Glutamatergic neuron (in vitro differentiated cells): Measurements from ENCODE around the gene POLR1C. TPM values are rescaled to one million over a fixed set of nuclear protein-coding genes. Genes with fewer than 3 reads are reported as not detected.

Source experiments
- DNase-seq: peaks from one replicate; pipeline ENCODE4 v3.0.0; 2022
- H3K27ac Mint-ChIP-seq: one replicate; pipeline ENCODE4 v1.8.0; 2020; ENCODE audit warnings: mild to moderate bottlenecking, mixed read lengths, inconsistent platforms; ENCODE audit not compliant: unreplicated experiment
- H3K27me3 Mint-ChIP-seq: one replicate; pipeline ENCODE4 v1.8.0; 2020; ENCODE audit warnings: mild to moderate bottlenecking, moderate library complexity, mixed read lengths, inconsistent platforms; ENCODE audit not compliant: unreplicated experiment
- H3K36me3 Mint-ChIP-seq: one replicate; pipeline ENCODE4 v1.8.0; 2020; ENCODE audit warnings: mild to moderate bottlenecking, mixed read lengths, inconsistent platforms; ENCODE audit not compliant: unreplicated experiment
- H3K4me1 Mint-ChIP-seq: one replicate; pipeline ENCODE4 v1.8.0; 2020; ENCODE audit warnings: mild to moderate bottlenecking, low read depth, mixed read lengths, inconsistent platforms; ENCODE audit not compliant: unreplicated experiment
- H3K4me3 Mint-ChIP-seq: one replicate; pipeline ENCODE4 v1.8.0; 2020; ENCODE audit warnings: mild to moderate bottlenecking, mixed read lengths, inconsistent platforms; ENCODE audit not compliant: unreplicated experiment
- H3K9me3 Mint-ChIP-seq: one replicate; pipeline ENCODE4 v1.8.0; 2020; ENCODE audit warnings: mild to moderate bottlenecking, moderate library complexity, mixed read lengths, inconsistent platforms; ENCODE audit not compliant: unreplicated experiment
- total RNA-seq: library from RNA; stranded (reverse); fragmentation: NEBNext Ultra II Directional; extraction: Animal tissue kit (Norgen Biotek cat#: 25700); gene quantifications from one replicate; pipeline ENCODE4 v1.2.1, GENCODE V29; 2021; ENCODE audit not compliant: unreplicated experiment
- TF ChIP-seq, protein P1 (sequence below): fragments of 200-600 bp; sonication (generic); IDR thresholded peaks from one replicate; pipeline ENCODE4 v1.5.0; 2021; ENCODE audit not compliant: partially characterized antibody, unreplicated experiment

POLR1C gene
- total RNA-seq, 1 donor from 2014 or later: 18.9 TPM

DNA sequence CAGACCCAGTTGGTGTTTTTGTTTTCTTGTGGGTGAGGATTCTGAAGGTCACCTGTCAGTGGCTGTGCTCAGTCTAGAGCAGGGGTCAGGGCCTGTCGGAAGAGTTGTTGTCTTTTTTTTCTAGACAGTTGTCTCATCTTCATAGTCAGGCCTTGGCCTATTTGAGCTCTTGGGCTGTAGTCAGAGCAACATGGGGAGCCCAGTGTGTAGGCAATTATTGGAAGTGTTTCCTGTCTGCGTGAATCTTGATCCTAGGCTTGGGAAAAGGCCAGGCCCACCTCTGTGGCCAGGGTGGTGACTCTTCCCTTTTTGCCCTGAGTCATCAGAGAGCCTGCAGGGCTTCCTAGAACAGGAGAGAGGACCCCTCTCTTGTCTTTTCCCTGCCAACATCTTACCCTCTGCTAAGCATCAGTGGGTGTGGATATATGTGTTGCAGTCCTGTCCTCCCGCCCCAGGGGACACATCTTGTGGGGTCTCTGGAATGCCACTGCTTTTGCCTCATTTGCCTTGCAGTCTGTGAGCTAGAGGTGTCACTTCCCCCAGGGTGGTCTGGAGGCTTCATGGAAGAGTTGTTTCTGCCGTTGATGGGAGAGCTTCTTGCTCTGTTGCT, 28.1 kb upstream of the POLR1C start:
- peaks cover 29% of the 10 kb centered on the region for H3K4me1 Mint-ChIP-seq

DNA sequence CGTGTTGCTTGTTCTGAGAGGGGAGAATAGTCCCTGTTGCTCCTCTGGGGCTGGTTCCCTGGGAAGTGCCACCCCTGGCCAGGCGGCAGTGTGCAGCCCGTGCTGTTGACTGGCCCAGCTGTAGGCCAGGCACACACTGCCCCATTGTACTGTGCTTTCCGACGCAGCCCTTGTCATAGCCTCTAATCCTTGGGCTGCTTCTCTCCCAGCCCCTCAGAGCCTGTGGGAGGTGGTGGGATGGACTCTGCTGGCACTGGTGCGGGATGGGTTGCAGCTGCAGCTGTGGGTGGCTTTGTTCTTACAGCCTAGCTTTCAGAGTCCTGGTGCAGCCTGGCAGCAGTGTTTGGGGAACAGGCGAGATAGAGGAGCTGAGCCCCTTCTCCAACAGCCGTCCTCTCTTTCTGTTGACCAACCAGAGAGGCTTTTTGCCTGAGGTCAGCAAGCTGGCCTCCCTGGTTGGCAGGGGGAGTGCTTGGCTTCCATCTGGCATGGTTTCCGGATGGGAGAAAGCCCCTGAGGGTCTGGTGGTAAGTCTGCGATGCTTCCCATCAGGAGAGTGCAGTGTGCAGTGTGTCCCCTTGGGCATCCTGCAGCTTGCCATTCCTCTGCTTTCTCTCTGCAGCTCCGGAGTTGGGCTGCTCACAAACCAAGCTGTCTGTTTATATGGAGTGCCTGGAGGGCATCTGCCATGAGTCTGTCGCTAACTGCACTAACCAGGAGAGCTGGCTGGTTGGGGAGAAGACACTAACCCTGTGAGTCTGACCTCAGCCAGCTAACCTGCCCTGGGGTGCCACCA, 27.4 kb upstream of the POLR1C start:
- Mint-ChIP-seq H3K27me3 (peaks cover 7% of the 10 kb centered on the region), H3K4me1 (peaks cover 29% of the 10 kb centered on the region), H3K27ac (peak overlapping the region; percentile 94), H3K36me3 (peaks cover 4% of the 10 kb centered on the region), H3K4me3 (peak overlapping the region; percentile 78), H3K9me3 (peaks cover 5% of the 10 kb centered on the region)
- TF ChIP-seq, protein P1, sequence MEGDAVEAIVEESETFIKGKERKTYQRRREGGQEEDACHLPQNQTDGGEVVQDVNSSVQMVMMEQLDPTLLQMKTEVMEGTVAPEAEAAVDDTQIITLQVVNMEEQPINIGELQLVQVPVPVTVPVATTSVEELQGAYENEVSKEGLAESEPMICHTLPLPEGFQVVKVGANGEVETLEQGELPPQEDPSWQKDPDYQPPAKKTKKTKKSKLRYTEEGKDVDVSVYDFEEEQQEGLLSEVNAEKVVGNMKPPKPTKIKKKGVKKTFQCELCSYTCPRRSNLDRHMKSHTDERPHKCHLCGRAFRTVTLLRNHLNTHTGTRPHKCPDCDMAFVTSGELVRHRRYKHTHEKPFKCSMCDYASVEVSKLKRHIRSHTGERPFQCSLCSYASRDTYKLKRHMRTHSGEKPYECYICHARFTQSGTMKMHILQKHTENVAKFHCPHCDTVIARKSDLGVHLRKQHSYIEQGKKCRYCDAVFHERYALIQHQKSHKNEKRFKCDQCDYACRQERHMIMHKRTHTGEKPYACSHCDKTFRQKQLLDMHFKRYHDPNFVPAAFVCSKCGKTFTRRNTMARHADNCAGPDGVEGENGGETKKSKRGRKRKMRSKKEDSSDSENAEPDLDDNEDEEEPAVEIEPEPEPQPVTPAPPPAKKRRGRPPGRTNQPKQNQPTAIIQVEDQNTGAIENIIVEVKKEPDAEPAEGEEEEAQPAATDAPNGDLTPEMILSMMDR: no peak
- peak; percentile 70 for DNase-seq

More for the DNA sequence above, 28.1 kb upstream of the POLR1C start:
- TF ChIP-seq, protein P1: no peak
- Mint-ChIP-seq H3K27me3 (peaks cover 7% of the 10 kb centered on the region), H3K9me3 (peaks cover 5% of the 10 kb centered on the region), H3K36me3 (peaks cover 4% of the 10 kb centered on the region), H3K27ac (peak overlapping the region; percentile 94), H3K4me3 (peak overlapping the region; percentile 78)
- DNase-seq: no peak

DNA sequence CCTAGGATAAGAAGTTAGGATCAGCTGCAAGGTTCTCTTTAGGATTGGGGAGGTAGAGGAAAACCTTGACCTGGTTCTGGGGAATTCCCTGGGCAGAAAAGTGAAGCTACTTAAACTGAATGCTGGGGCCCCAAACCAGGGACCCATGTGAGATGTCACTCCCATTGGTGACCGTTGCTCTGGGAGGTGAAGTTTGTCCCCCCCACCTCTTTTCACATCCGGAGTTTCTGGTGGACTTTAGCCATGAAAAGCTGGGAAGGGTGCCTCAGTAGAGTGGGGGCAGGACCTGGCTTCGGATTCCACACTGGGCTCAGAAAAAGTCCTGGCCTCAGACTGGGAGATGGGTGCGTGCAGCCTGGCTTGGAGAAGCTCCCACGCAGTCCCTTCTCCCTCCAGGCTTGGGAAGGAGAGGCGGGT, 26.4 kb upstream of the POLR1C start:
- Mint-ChIP-seq H3K27me3 (peaks cover 8% of the 10 kb centered on the region), H3K9me3 (peaks cover 5% of the 10 kb centered on the region), H3K4me1 (peaks cover 31% of the 10 kb centered on the region), H3K27ac (peak overlapping the region; percentile 94), H3K36me3 (peaks cover 4% of the 10 kb centered on the region), H3K4me3 (peak overlapping the region; percentile 78)
- DNase-seq: no peak
- TF ChIP-seq, protein P1: no peak

DNA sequence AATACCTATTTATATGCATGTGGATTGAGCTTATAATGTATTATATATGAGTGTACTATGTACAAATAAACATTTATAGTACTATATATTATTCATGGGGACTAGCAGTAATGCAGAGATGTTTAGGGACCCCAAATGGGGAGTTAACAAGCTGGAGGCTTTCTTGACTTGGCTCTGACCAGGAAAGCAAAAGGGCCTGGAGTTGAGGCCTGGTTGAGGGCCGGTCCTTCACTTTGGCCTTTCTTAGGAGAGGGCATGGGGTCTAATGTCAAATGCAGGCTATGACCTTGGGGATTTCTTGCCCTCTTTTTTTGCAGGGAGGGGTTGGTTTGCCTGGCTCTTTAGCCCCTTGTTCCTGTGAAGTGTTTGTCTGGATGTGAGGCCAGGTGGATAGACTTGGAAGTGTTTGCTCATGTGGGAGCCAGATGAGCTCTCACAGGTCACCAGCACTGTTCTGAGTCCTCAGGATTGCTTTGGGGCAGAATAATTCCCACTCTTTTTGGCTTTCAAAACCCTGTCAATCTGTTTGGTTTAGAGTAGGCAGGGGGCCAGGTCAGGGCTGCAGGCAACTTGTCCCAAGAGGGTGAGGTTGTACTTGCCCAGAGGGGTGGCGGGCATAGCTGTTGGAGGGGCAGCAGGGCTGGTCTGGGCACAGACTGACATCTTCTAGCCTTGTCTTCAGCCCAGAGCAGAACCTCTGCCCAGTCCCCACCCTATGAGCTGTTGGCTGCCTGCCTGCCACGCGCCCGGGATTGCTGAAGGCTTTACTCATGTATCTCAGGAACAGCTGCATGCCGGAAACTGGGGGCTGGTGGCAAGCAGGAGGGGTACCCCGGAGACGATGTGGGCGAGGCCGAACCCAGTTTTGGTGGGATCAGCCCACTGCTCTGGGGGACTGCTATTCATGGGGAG, 24.9 kb upstream of the POLR1C start:
- TF ChIP-seq, protein P1: no peak
- Mint-ChIP-seq H3K27ac (no peak overlapping the region), H3K9me3 (peaks cover 5% of the 10 kb centered on the region), H3K4me1 (peaks cover 34% of the 10 kb centered on the region), H3K27me3 (peaks cover 10% of the 10 kb centered on the region), H3K4me3 (no peak overlapping the region), H3K36me3 (peaks cover 4% of the 10 kb centered on the region)
- no peak for DNase-seq
